Kidney (tissue), 14 donors: ENCODE measurements around the gene SPTBN1. TPM values are rescaled to one million over a fixed set of nuclear protein-coding genes. Genes with fewer than 3 reads are reported as not detected.

Experiments used
- DNase-seq, 5 donors: peaks; one replicate each; pipeline ENCODE4 v3.0.0-alpha.2; 2013 to 2020
- FAIRE-seq: peaks from 2 replicates; lab custom pipeline; 2012; peaks lifted over from hg19 to GRCh38; lab: Jason Lieb, UNC
- H3K27ac ChIP-seq, 2 donors: one replicate each; pipeline ENCODE4 v1.7.0; 2013; ENCODE audit warnings: low read depth in 2 of 2, low read length in 2 of 2, inconsistent platforms in 1 of 2
- H3K27me3 ChIP-seq: one replicate; pipeline ENCODE4 v1.7.1; 2013; ENCODE audit warnings: low read length, inconsistent platforms; ENCODE audit not compliant: control insufficient read depth, insufficient read depth
- H3K36me3 ChIP-seq, 3 donors: one replicate each; pipeline versions ENCODE4 v1.7.0 to v1.7.1; 2013; ENCODE audit warnings: low read length in 3 of 3, control low read depth in 1 of 3, inconsistent platforms in 1 of 3; ENCODE audit not compliant: insufficient read depth in 3 of 3, control insufficient read depth in 2 of 3
- H3K4me1 ChIP-seq, 3 donors: one replicate each; pipeline versions ENCODE4 v1.7.0 to v1.7.1; 2013; ENCODE audit warnings: low read length in 3 of 3, inconsistent platforms in 1 of 3, low read depth in 1 of 3; ENCODE audit not compliant: control insufficient read depth in 2 of 3, insufficient read depth in 2 of 3
- H3K4me3 ChIP-seq, 3 donors: one replicate each; pipeline versions ENCODE4 v1.7.0 to v1.8.1; 2013; ENCODE audit warnings: low read length in 3 of 3, control low read depth in 1 of 3, inconsistent platforms in 1 of 3
- H3K9ac ChIP-seq, 3 donors: one replicate each; pipeline versions ENCODE4 v1.7.0 to v1.7.1; 2013; ENCODE audit warnings: low read length in 3 of 3, control low read depth in 1 of 3, inconsistent platforms in 1 of 3
- H3K9me3 ChIP-seq, 3 donors: one replicate each; pipeline versions ENCODE4 v1.7.0 to v1.7.1; 2013; ENCODE audit warnings: low read length in 3 of 3, control low read depth in 1 of 3, inconsistent platforms in 1 of 3; ENCODE audit not compliant: control insufficient read depth in 2 of 3, insufficient read depth in 1 of 3
- CTCF ChIP-seq: IDR thresholded peaks from 3 replicates; pipeline ENCODE4 v1.5.1; 2012; ENCODE audit warnings: mild to moderate bottlenecking, moderate library complexity, borderline replicate concordance; ENCODE audit not compliant: insufficient read depth; ENCODE audit errors: extremely low read depth
- intact Hi-C: fragments of 100-400 bp; cut with DNase I; formaldehyde crosslinking; loops from one replicate; pipeline ENCODE4 v1.11.1; 2022
- polyA plus RNA-seq: library from polyadenylated mRNA; stranded (reverse); fragments of 350-450 nt; fragmentation: Illumina TruSeq; extraction: RNeasy Lipid Tissue Mini Kit (QIAGEN cat#74804); gene quantifications from one replicate; pipeline ENCODE4 v1.2.3, GENCODE V29; 2014; ENCODE audit warnings: low read depth, low replicate concordance; ENCODE audit not compliant: insufficient read depth
- total RNA-seq: library from RNA; stranded (reverse); fragmentation: NEBNext Ultra II Directional; extraction: Animal tissue kit (Norgen Biotek cat#: 25700); gene quantifications from one replicate; pipeline ENCODE4 v1.2.1, GENCODE V29; 2021
- donor health status: control.
- donor health status: control.
- donor health status: control.
- donor health status: control.
- donor health status: control.
- donor health status: DM: yes; HTN: yes; CAD: no.
- donor health status: Normal renal cell carcinoma (clear cell type).

The SPTBN1 gene
- total and polyA plus RNA-seq, 2 donors from 2014 or later: 93.2 to 313 TPM

GRCh38 chr2:54518430-54518829 is 62.3 kb downstream of the SPTBN1 start:
- no peak overlapping the region for H3K9ac ChIP-seq
- no peaks in the 10 kb centered on the region for H3K27me3 ChIP-seq
- no peak for DNase-seq
- peaks cover 0 to 7% (median 3%) of the 10 kb centered on the region in 3 donors for H3K4me1 ChIP-seq
- intact Hi-C loops: no loop called here
- no peaks in the 10 kb centered on the region for H3K36me3 ChIP-seq
- no peak for FAIRE-seq
- H3K4me3 ChIP-seq: no peak overlapping the region
- no peaks in the 10 kb centered on the region for H3K9me3 ChIP-seq
- TF ChIP-seq CTCF: no peak
- no peak overlapping the region for H3K27ac ChIP-seq

GRCh38 chr2:54519841-54520459 is 63.8 kb downstream of the SPTBN1 start:
- H3K9ac ChIP-seq: no peak overlapping the region
- no peak overlapping the region for H3K4me3 ChIP-seq
- H3K27me3 ChIP-seq: no peaks in the 10 kb centered on the region
- H3K27ac ChIP-seq: no peak overlapping the region
- intact Hi-C loops: loop anchor here (10.0 kb wide), 1 partner anchor 185 kb away; no protein-coding TSS in a partner anchor
- H3K36me3 ChIP-seq: no peaks in the 10 kb centered on the region
- H3K9me3 ChIP-seq: no peaks in the 10 kb centered on the region
- DNase-seq (no peak), FAIRE-seq (no peak)
- H3K4me1 ChIP-seq: peaks cover 0 to 13% (median 11%) of the 10 kb centered on the region in 3 donors
- TF ChIP-seq CTCF: no peak

GRCh38 chr2:54520687-54521086 is 64.6 kb downstream of the SPTBN1 start:
- H3K4me1 ChIP-seq: peaks cover 0 to 13% (median 12%) of the 10 kb centered on the region in 3 donors
- TF ChIP-seq CTCF: no peak

More at GRCh38 chr2:54520687-54521086, 64.6 kb downstream of the SPTBN1 start:
- Histone ChIP-seq H3K27me3 (no peaks in the 10 kb centered on the region), H3K9me3 (no peaks in the 10 kb centered on the region), H3K27ac (no peak overlapping the region), H3K4me3 (no peak overlapping the region), H3K9ac (no peak overlapping the region), H3K36me3 (no peaks in the 10 kb centered on the region)
- FAIRE-seq (no peak), DNase-seq (no peak)
- intact Hi-C loops: loop anchor here (10.0 kb wide), 1 partner anchor 184 kb away; no protein-coding TSS in a partner anchor
